ENCODE results near the gene SERINC5. TPM values are rescaled to one million over a fixed set of nuclear protein-coding genes. Genes with fewer than 3 reads are reported as not detected.

SERINC5 gene
- total RNA-seq, 1 experiment from 2014 or later = 52.3 TPM

DNA sequence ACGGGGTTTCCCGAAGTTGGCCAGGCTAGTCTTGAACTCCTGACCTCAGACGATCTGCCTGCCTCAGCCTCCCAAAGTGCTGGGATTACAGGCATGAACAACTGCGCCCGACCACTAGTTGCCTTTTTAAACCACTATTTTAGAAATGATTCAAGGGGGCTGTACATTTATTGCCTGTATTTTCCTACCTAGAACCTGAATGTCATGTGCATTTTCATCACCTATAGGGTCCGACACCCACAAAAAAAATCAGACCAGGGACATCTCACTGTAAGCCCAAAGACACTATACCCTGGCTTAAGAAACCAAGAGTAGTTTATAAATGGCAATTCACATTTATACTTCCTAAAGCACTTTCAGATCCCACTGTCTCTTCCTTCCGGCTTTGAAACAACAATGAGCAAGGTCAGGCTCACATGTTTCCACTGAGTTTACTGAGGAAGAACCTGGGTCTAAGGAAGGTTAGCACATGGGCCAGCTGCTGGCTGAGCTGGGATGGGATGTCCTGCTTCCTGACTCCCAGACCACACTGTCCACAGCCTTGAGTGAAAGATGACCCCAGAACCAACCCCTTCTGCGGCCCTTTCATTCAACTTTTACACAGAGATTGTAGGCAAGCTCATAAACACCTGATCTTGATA, 87.3 kb downstream of the SERINC5 start:
- no peak overlapping the region; a peak in 1 of 7 replicates for H3K27ac Mint-ChIP-seq
- H3K18ac ChIP-seq (ENCODE audit: insufficient read length, low read depth, low read length) = no peak overlapping the region
- no peak overlapping the region for H2BK12ac ChIP-seq (ENCODE audit: insufficient read length, low read depth, low read length)
- no peak overlapping the region for H4K8ac ChIP-seq (replicated peaks; ENCODE audit: insufficient read length, low read depth, low read length)
- H3K9me3 ChIP-seq (ENCODE audit: control insufficient read depth, low read depth, low read length) = no peaks in the 10 kb centered on the region
- H3K4me3 Mint-ChIP-seq = no peak overlapping the region
- no peak overlapping the region for H3K4ac ChIP-seq (ENCODE audit: low read depth, low read length)
- H2BK15ac ChIP-seq (ENCODE audit: low read depth, low read length) = no peak overlapping the region
- no peak for DNase-seq
- no peak overlapping the region for H3K14ac ChIP-seq (ENCODE audit: insufficient read depth, low read length)
- H3K23me2 ChIP-seq (ENCODE audit: insufficient read length, low read depth, low read length, poor library complexity, severe bottlenecking) = no peaks in the 10 kb centered on the region
- H3K27ac ChIP-seq (ENCODE audit: insufficient read length, low read depth, low read length) = no peak overlapping the region
- no peak overlapping the region for H2AFZ ChIP-seq (ENCODE audit: low read length)
- no peak overlapping the region for H3K56ac ChIP-seq (ENCODE audit: insufficient read length, low read depth, low read length)
- H3K4me2 ChIP-seq (ENCODE audit: insufficient read depth, insufficient read length, low read length) = no peak overlapping the region
- H3K27me3 ChIP-seq (ENCODE audit: insufficient read depth, low read length) = no peaks in the 10 kb centered on the region
- no peak overlapping the region for H4K5ac ChIP-seq (ENCODE audit: insufficient read length, low read depth, low read length)
- no peaks in the 10 kb centered on the region for H3K4me1 ChIP-seq (ENCODE audit: insufficient read depth, low read length)
- H3K9me3 Mint-ChIP-seq = no peaks in the 10 kb centered on the region
- WGBS (ENCODE audit: extremely low coverage, insufficient read length, low lambda C conversion rate) = no CpG with 5 or more reads among the region's 8 CpGs
- no peak overlapping the region for H3K9ac ChIP-seq (ENCODE audit: extremely low read depth, insufficient read length, low read length)
- no peak overlapping the region for H2BK20ac ChIP-seq (ENCODE audit: low read depth, low read length, poor library complexity, severe bottlenecking)
- H3K79me2 ChIP-seq (ENCODE audit: insufficient read depth, low read length) = no peaks in the 10 kb centered on the region
- no peak overlapping the region for H2AK5ac ChIP-seq (ENCODE audit: insufficient read length, low read length)
- no peak overlapping the region for H3T11ph ChIP-seq (ENCODE audit: low read length)
- no peak overlapping the region for H3K23ac ChIP-seq (ENCODE audit: insufficient read length, low read depth, low read length)
- H2BK120ac ChIP-seq (ENCODE audit: low read depth, low read length, poor library complexity, severe bottlenecking) = no peak overlapping the region
- H3K27me3 Mint-ChIP-seq (ENCODE audit: low read depth) = no peaks in the 10 kb centered on the region
- H4K91ac ChIP-seq (ENCODE audit: insufficient read length, low read depth, low read length) = no peak overlapping the region
- no peaks in the 10 kb centered on the region for H4K20me1 ChIP-seq (ENCODE audit: control insufficient read depth, insufficient read depth, insufficient read length)
- peaks cover 25 to 69% (median 37%) of the 10 kb centered on the region in 3 experiments; a peak in 6 of 7 replicates for H3K36me3 Mint-ChIP-seq (ENCODE audit: insufficient read depth in 1 of 3, low read depth in 3 of 3)
- TF ChIP-seq, protein P1, sequence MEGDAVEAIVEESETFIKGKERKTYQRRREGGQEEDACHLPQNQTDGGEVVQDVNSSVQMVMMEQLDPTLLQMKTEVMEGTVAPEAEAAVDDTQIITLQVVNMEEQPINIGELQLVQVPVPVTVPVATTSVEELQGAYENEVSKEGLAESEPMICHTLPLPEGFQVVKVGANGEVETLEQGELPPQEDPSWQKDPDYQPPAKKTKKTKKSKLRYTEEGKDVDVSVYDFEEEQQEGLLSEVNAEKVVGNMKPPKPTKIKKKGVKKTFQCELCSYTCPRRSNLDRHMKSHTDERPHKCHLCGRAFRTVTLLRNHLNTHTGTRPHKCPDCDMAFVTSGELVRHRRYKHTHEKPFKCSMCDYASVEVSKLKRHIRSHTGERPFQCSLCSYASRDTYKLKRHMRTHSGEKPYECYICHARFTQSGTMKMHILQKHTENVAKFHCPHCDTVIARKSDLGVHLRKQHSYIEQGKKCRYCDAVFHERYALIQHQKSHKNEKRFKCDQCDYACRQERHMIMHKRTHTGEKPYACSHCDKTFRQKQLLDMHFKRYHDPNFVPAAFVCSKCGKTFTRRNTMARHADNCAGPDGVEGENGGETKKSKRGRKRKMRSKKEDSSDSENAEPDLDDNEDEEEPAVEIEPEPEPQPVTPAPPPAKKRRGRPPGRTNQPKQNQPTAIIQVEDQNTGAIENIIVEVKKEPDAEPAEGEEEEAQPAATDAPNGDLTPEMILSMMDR (conservative IDR thresholded peaks at IDR 0.05) = no peak
- no peaks in the 10 kb centered on the region for H3K79me1 ChIP-seq (ENCODE audit: insufficient read depth, low read depth, low read length, poor library complexity, severe bottlenecking)
- H2BK5ac ChIP-seq (ENCODE audit: insufficient read length, low read length) = no peak overlapping the region
- H3K4me1 Mint-ChIP-seq = peaks cover 6 to 7% of the 10 kb centered on the region in 2 experiments

Data from H9 (cell line).